HepG2 (cell line): Measurements from ENCODE around the gene DLG4. TPM values are rescaled to one million over a fixed set of nuclear protein-coding genes. Genes with fewer than 3 reads are reported as not detected.
A peak's percentile ranks its signal among the peaks of the same experiment; 100 is the strongest.

Source experiments
- ATF7-NPFF ChIP-seq: sonication (generic); formaldehyde crosslinking; IDR thresholded peaks from 2 replicates; pipeline ENCODE4 v1.8.1; 2023; ENCODE audit warnings: mild to moderate bottlenecking, low read depth, missing genetic modification reagents, moderate library complexity
- BHLHE40 ChIP-seq: IDR thresholded peaks from 2 replicates; pipeline ENCODE4 v1.6.1; 2011; ENCODE audit warnings: low read length, improper control_type of control experiment
- CHD4 ChIP-seq: fragments of 200-600 bp; sonication (generic); IDR thresholded peaks from 2 replicates; pipeline ENCODE4 v1.7.0; 2017; ENCODE audit warnings: mild to moderate bottlenecking, low read length, borderline replicate concordance
- FOXC1 ChIP-seq: sonication (generic); formaldehyde crosslinking; IDR thresholded peaks from 2 replicates; pipeline ENCODE4 v1.8.0; 2022; ENCODE audit warnings: mild to moderate bottlenecking, missing genetic modification reagents, borderline replicate concordance
- HMGA1 ChIP-seq: sonication (generic); formaldehyde crosslinking; conservative IDR thresholded peaks from 2 replicates; pipeline ENCODE4 v1.4.0; 2020; ENCODE audit warnings: missing genetic modification reagents
- HNRNPUL1 ChIP-seq: fragments of 200-400 bp; formaldehyde crosslinking; IDR thresholded peaks from 2 replicates; pipeline ENCODE4 v1.6.1; 2017; ENCODE audit warnings: low read depth, mild to moderate bottlenecking, low read length, moderate library complexity
- KAT8 ChIP-seq: IDR thresholded peaks from 2 replicates; pipeline ENCODE4 v1.6.1; 2016; ENCODE audit warnings: missing genetic modification reagents, missing compliant biosample characterization
- NR0B2 ChIP-seq: sonication (generic); formaldehyde crosslinking; IDR thresholded peaks from 2 replicates; pipeline ENCODE4 v1.4.0; 2020; ENCODE audit warnings: mild to moderate bottlenecking, missing genetic modification reagents
- TMF1 ChIP-seq: sonication (generic); formaldehyde crosslinking; IDR thresholded peaks from 2 replicates; pipeline ENCODE4 v1.8.1; 2022; ENCODE audit warnings: low read depth, missing genetic modification reagents
- ZBTB40 ChIP-seq, 2 experiments: fragments of 450-650 bp in 1 of 2; sonication (generic) in 1 of 2; formaldehyde crosslinking in 1 of 2; IDR thresholded peaks; 2 replicates each; pipeline versions ENCODE4 v1.6.1 to v1.8.0; 2016 to 2022; ENCODE audit warnings: antibody characterized with exemption in 1 of 2, mild to moderate bottlenecking in 1 of 2, missing genetic modification reagents in 1 of 2
- ZNF292 ChIP-seq: sonication (generic); formaldehyde crosslinking; IDR thresholded peaks from 2 replicates; pipeline ENCODE4 v1.8.1; 2022; ENCODE audit warnings: mild to moderate bottlenecking, low read depth, missing genetic modification reagents, borderline replicate concordance
- ZNF639 ChIP-seq: conservative IDR thresholded peaks from 2 replicates; pipeline ENCODE4 v1.6.1; 2018; ENCODE audit warnings: missing genetic modification reagents
- ZZZ3 ChIP-seq: sonication (generic); formaldehyde crosslinking; IDR thresholded peaks from 2 replicates; pipeline ENCODE4 v1.4.0; 2020; ENCODE audit warnings: missing genetic modification reagents, mild to moderate bottlenecking, borderline replicate concordance
- polyA plus RNA-seq, 8 experiments: library from polyadenylated mRNA; depleted of rRNA in 3 of 8; stranded (reverse) in 7 of 8; unstranded in 1 of 8; fragments of >200 nt; fragmentation: Illumina TruSeq in 4 of 8; extraction: Trizol in 4 of 8; gene quantifications; 2 replicates each; pipeline versions ENCODE4 v1.2.1 to v1.2.3, GENCODE V29; 2011 to 2016; ENCODE audit warnings: low read depth in 4 of 8, missing spikeins in 1 of 8, mixed read lengths in 1 of 8; ENCODE audit not compliant: insufficient read depth in 1 of 8
- total RNA-seq, 5 experiments: library from RNA; depleted of rRNA; stranded (reverse); fragments of >200 nt; fragmentation: Illumina TruSeq; extraction: Trizol; gene quantifications; 2 replicates each; pipeline ENCODE4 v1.2.3, GENCODE V29; 2016; ENCODE audit warnings: low read depth in 1 of 5

The DLG4 gene
- total and polyA plus RNA-seq, 2 of the 13 experiments (the other 11 are each of a cell fraction or from before 2014, with no cell fraction given): 0.71 to 4.3 TPM

- TF ChIP-seq ZBTB40 (IDR thresholded peaks at IDR 0.05): no peak
- peak; percentile 92; the same call in 1 of the 2 replicates for TF ChIP-seq ZBTB40 (CRISPR knock-in tag; IDR thresholded peaks at IDR 0.05)
- TF ChIP-seq TMF1 (CRISPR knock-in tag): peak; percentile 99
- peak; percentile 82 for TF ChIP-seq ZNF639
- TF ChIP-seq ATF7-NPFF: peak; percentile 80; the same call in 1 of the 2 replicates
- TF ChIP-seq BHLHE40: peak; percentile 67
- TF ChIP-seq NR0B2 (CRISPR knock-in tag): peak; percentile 91
- no peak for TF ChIP-seq HNRNPUL1
- TF ChIP-seq HMGA1: no peak
- TF ChIP-seq FOXC1: peak; percentile 96
- peak; percentile 63; the same call in 1 of the 2 replicates for TF ChIP-seq ZNF292 (CRISPR knock-in tag)
- TF ChIP-seq ZZZ3: no peak
- TF ChIP-seq CHD4: no peak
- TF ChIP-seq KAT8: peak; percentile 89
Measured at GRCh38 chr17:7156342-7156940, 63.2 kb downstream of the DLG4 start (continued).
